HG03520 (cell line): ENCODE data around the gene RAP1GAP.

Experiments used
- ATAC-seq: cut with Tn5 transposase; IDR thresholded peaks from one replicate; pipeline ENCODE4 v1.9.1; 2021; ENCODE audit warnings: mild to moderate bottlenecking, moderate library complexity; ENCODE audit not compliant: unreplicated experiment

Gene RAP1GAP

GRCh38 chr1:21663248-21663950 lies 5.8 kb downstream of the RAP1GAP start:
- no peak for ATAC-seq

GRCh38 chr1:21662426-21663247 lies 6.5 kb downstream of the RAP1GAP start:
- no peak for ATAC-seq

- no peak for ATAC-seq
These were observed 7.3 kb downstream of the RAP1GAP start for GRCh38 chr1:21661886-21662285.

GRCh38 chr1:21659924-21660326 lies 9.2 kb downstream of the RAP1GAP start:
- ATAC-seq, result no peak

GRCh38 chr1:21659099-21659923 lies 9.8 kb downstream of the RAP1GAP start:
- no peak for ATAC-seq

- no peak for ATAC-seq
These were observed 11.5 kb downstream of the RAP1GAP start for GRCh38 chr1:21657456-21658190.

- no peak for ATAC-seq
These were observed 13.4 kb downstream of the RAP1GAP start for GRCh38 chr1:21655748-21656147.

GRCh38 chr1:21655259-21655658 lies 13.9 kb downstream of the RAP1GAP start:
- no peak for ATAC-seq

- ATAC-seq, result no peak
These were observed 14.9 kb downstream of the RAP1GAP start for GRCh38 chr1:21654209-21654608.

- no peak for ATAC-seq
These were observed 15.4 kb downstream of the RAP1GAP start for GRCh38 chr1:21653744-21654100.

- ATAC-seq, result no peak
These were observed 16.0 kb downstream of the RAP1GAP start for GRCh38 chr1:21652937-21653743.

- ATAC-seq, result no peak
These were observed 16.8 kb downstream of the RAP1GAP start for GRCh38 chr1:21652101-21652936.

GRCh38 chr1:21651214-21652042 lies 17.7 kb downstream of the RAP1GAP start:
- no peak for ATAC-seq

GRCh38 chr1:21650400-21650799 lies 18.8 kb downstream of the RAP1GAP start:
- ATAC-seq, result no peak

- ATAC-seq, result no peak
These were observed 19.8 kb downstream of the RAP1GAP start for GRCh38 chr1:21649315-21649714.

GRCh38 chr1:21648791-21649190 lies 20.4 kb downstream of the RAP1GAP start:
- no peak for ATAC-seq

GRCh38 chr1:21648352-21648730 lies 20.8 kb downstream of the RAP1GAP start:
- ATAC-seq, result no peak
